ENCODE results near the gene NLRP9. TPM values are rescaled to one million over a fixed set of nuclear protein-coding genes. Genes with fewer than 3 reads are reported as not detected.

Gene NLRP9
- polyA plus RNA-seq, 5 donors = 0.06 TPM; not detected in 4

GRCh38 chr19:55704494-55705245 lies 33.5 kb downstream of the NLRP9 start:
- DNase-seq = no peak

GRCh38 chr19:55703790-55704215 lies 34.4 kb downstream of the NLRP9 start:
- peak; percentile 13 to 15 for DNase-seq

GRCh38 chr19:55702131-55702627 lies 36.0 kb downstream of the NLRP9 start:
- DNase-seq = no peak

- DNase-seq = no peak
Measured at GRCh38 chr19:55700813-55701212, 37.4 kb downstream of the NLRP9 start.

GRCh38 chr19:55699221-55699620 lies 39.0 kb downstream of the NLRP9 start:
- no peak for DNase-seq

GRCh38 chr19:55698256-55698655 lies 39.9 kb downstream of the NLRP9 start:
- DNase-seq = no peak

GRCh38 chr19:55697698-55698097 lies 40.5 kb downstream of the NLRP9 start:
- no peak for DNase-seq

GRCh38 chr19:55697069-55697440 lies 41.1 kb downstream of the NLRP9 start:
- DNase-seq = no peak

- no peak for DNase-seq
Measured at GRCh38 chr19:55696301-55697068, 41.7 kb downstream of the NLRP9 start.

- DNase-seq = no peak
Measured at GRCh38 chr19:55695511-55696290, 42.5 kb downstream of the NLRP9 start.

GRCh38 chr19:55694656-55695491 lies 43.3 kb downstream of the NLRP9 start:
- no peak for DNase-seq

GRCh38 chr19:55694241-55694655 lies 44.0 kb downstream of the NLRP9 start:
- DNase-seq = no peak

GRCh38 chr19:55693336-55693974 lies 44.7 kb downstream of the NLRP9 start:
- DNase-seq = no peak

- no peak for DNase-seq
Measured at GRCh38 chr19:55692681-55693081, 45.5 kb downstream of the NLRP9 start.

GRCh38 chr19:55691561-55692481 lies 46.4 kb downstream of the NLRP9 start:
- DNase-seq = no peak

GRCh38 chr19:55690769-55691545 lies 47.2 kb downstream of the NLRP9 start:
- no peak for DNase-seq

- no peak for DNase-seq
Measured at GRCh38 chr19:55690109-55690768, 48.0 kb downstream of the NLRP9 start.
